Activated CD4-positive, alpha-beta T cell treated with anti-CD3 and anti-CD28 coated beads for 1 hour (primary cell): ENCODE measurements around the gene ARHGAP18.

Experiments
- DNase-seq: peaks from one replicate; pipeline ENCODE4 v3.0.0-alpha.2; 2020

The ARHGAP18 gene

GRCh38 chr6:129665555-129665954, 44.4 kb downstream of the ARHGAP18 start:
- no peak for DNase-seq

DNA sequence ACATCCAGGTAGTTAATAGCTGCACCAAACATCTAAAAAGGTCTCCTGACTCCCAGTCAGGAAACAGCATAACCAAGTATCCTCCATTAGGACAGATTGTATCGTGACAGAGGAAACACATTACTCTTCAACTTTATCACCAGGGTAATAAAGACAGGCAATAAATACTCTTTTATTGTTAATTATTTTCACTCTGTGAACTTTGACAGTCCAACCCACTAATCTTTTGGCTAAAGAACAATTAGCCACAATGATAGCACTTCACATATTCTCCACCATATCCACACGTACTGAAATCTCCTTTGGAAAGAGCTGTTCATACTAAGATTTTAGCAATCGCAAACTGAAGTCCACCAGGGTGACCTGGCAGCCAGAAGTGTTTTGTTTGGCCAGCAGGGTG, 46.4 kb downstream of the ARHGAP18 start:
- no peak for DNase-seq

- no peak for DNase-seq
Observed at GRCh38 chr6:129662980-129663431, 47.0 kb downstream of the ARHGAP18 start.

- no peak for DNase-seq
Observed at GRCh38 chr6:129662406-129662766, 47.6 kb downstream of the ARHGAP18 start.

DNA sequence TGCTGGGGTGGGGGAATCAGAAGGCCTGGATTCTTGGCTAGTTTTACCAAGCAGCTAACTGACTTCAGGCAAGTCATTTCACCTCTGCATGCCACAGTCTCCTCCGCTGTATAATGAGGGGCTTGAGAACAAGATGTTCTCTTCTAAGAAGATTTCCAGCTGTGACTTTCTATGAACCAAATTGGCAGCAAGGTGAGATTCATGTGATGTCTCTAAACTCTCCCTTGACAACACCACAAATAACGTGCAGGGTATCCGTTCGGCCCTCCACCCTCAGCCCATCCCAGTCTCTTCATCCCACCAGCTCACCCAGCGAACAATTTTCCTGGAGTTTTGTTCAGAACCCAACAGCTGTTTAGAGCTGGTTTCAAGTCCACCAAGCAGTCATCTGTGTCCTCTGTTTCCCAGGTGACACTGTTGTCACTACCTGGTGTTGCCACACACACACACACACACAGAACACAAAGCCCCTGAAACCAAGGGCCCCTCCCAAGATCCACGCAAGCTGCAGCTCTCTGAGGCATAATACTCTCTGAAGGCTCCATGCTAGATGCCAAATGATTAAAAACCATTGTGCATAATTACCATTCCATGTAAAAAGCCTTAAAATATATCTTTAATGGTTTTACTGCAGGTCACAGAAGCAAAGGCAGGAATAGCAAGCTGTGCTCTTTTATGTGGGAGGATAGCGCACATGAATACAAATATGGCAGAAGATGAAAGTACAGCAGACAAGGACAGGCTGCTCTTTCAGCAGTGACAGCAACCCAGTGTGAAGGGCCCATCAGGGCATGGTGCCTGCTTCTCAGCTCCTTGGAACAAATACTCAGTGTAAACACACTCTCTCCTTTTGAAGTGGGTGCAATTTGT, 48.2 kb downstream of the ARHGAP18 start:
- no peak for DNase-seq

GRCh38 chr6:129660346-129660676, 49.7 kb downstream of the ARHGAP18 start:
- DNase-seq, result no peak

DNA sequence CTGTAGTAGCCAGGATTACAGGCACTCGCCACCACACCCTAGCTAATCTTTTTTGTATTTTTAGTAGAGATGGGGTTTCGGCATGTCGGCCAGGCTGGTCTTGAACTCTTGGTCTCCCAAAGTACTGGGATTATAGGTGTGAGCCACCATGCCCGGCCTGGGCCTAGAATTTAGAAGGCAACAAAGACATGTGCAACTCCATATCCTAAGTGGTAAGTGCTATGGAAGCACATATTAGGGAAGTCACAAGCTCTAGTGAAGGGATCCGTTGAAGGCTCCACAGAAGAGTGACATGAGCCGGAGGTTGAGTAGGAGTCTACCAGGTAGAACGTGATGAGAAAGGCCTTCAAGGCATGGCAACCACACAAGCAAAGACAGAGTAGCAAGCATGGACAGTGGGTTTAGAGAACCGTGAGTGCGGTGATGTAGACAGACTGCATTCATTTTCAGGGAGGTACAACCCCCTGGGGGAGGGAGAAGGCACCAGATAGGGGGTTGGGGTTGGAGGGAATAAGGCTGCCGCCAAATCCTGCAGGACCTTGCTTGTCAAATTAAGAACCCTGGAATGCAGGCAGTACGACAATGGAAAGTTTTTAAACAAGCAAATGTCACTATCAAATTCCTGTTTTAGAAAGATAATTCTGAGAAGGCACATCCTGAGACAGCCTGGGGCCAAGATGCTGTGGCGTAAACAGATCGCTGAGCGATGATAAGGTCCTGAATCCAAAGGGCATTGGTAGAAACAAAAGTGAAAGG, 50.2 kb downstream of the ARHGAP18 start:
- no peak for DNase-seq

GRCh38 chr6:129659167-129659566, 50.8 kb downstream of the ARHGAP18 start:
- DNase-seq, result no peak

GRCh38 chr6:129657483-129657882, 52.5 kb downstream of the ARHGAP18 start:
- no peak for DNase-seq

DNA sequence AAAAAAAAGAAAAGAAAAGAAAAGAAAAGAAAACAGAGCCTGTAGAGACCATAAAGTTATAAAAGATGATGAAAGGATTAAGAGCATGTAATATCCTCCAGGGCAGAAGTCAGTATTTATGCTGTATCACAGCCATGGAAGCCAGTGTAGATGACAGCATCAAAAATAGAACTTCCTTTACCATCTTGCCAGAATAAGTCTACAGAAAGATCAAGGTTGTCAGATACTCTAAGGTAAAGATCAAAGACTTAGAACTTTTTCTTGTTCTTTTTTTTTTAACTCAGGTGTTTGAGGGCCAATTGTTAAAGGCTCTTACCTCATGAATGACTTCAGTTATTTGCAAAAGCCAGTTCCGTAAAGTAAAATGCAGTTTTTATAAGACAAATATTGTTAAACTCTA, 54.6 kb downstream of the ARHGAP18 start:
- DNase-seq, result no peak

DNA sequence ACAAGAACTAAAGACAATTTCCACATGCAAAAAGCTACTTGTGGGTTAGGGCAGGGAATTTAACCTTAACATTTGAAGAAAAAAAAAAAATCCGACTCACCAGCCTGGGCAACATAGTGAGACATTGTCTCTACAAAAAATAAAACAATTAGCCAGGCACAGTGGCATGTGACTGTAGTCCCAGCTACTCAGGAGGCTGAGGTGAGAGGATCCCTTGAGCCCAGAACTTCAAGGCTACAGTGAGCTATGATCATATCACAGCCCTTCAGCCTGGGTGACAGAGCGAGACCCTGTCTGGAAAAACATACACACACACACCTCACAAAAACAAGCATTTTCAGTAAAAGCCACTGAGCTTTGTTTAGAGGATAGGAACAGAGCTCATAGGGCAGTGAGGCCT, 56.2 kb downstream of the ARHGAP18 start:
- DNase-seq, result no peak

GRCh38 chr6:129653229-129653628, 56.7 kb downstream of the ARHGAP18 start:
- DNase-seq, result no peak

- DNase-seq, result no peak
Observed at GRCh38 chr6:129651291-129651691, 58.7 kb downstream of the ARHGAP18 start.

DNA sequence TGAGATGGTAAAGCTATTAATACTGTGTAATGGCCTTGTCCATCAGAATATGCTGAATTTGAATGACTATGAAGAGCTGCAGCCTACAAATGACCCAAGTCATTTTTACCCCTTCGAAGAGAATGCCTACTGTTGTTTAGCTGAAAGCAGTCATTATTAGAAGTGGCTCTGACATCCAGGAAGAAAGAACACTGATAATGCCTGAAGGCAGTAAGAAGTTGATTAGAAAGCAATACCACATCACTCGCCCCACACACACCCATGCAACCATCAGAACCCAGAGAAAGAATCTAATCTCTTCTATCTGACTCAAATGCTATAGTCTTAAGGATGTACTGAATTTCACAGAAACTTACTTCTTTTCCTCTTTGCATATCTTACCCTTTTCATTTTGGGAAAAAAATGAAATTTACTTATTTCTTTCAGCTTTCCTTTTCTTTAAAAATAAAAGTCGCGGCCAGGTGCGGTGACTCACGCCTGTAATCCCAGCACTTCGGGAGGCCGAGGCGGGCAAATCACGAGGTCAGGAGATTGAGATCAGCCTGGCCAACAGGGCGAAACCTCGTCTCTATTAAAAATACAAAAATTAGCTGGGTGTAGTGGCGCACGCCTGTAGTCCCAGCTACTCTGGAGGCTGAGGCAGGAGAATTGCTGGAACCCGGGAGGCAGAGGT, 61.0 kb downstream of the ARHGAP18 start:
- no peak for DNase-seq

DNA sequence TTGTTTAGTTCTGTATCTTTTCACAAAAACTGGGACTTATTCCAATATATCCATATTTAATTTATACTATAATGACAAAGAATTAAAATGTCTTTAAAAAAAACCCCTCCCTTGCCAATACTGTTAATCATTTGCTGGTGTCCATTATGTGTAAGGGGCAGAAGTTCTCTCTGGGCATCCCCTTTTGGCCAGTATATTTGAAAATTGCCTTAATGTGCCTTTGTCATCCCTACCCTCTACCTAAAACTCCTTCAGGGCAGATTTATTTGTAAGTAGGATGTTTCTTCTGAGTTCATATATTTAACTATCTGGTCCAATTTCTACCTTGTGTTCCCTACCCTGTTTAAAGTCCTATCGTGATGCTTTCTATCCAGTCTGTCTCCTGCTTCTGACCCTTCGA, 62.9 kb downstream of the ARHGAP18 start:
- DNase-seq, result no peak

DNA sequence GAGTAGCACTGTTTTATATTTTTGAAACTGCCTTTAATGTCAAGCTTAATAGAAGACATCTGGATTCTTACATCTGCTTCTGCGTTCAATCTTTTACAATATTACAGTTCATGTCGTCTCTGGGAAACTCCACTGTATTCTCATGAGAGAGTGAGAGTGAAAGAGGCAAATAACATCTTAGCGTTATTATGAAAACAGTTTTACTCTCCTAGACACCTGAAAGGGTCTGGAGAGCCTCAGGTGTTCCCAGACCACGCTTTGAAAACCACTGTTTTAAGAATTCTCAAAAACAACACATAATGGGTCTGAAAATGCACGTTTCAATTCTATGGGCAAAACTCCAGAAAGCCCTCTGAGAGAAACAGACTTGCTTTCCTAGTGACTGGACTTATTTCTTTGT, 63.3 kb downstream of the ARHGAP18 start:
- DNase-seq, result no peak

DNA sequence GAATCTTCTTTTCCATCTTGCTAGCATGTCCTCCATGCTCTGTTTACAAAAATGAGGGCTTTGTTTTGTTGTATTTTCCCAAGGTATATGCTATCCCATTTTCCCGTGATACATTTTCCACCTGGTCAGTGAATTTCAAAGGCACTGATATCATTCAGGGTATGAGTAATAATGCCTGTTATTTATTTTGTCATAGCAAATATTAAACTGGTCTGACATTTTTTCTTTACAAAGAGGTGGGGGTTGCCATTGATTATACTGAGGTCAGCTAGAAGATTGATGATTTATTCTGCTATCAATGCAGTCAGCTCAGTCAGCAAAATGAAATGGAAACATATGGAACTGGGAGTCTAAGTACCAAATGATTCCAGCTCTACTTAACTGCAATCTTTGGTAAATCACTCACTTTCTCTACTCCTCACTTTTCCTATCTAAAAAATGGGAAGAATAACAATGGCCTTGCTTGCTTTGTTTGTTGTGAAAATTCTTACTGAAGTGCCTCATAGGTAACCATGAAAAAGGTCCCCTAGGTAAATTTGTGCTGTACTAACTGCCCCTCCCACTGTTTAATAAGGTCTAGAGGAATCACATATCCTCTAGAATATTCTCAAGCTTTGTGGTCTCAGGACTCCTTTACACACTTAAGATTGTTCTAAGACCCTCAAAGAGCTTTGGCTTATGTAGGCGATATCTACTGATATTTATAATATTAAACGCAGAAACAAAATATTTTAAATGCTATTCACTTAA, 64.0 kb downstream of the ARHGAP18 start:
- DNase-seq, result no peak

DNA sequence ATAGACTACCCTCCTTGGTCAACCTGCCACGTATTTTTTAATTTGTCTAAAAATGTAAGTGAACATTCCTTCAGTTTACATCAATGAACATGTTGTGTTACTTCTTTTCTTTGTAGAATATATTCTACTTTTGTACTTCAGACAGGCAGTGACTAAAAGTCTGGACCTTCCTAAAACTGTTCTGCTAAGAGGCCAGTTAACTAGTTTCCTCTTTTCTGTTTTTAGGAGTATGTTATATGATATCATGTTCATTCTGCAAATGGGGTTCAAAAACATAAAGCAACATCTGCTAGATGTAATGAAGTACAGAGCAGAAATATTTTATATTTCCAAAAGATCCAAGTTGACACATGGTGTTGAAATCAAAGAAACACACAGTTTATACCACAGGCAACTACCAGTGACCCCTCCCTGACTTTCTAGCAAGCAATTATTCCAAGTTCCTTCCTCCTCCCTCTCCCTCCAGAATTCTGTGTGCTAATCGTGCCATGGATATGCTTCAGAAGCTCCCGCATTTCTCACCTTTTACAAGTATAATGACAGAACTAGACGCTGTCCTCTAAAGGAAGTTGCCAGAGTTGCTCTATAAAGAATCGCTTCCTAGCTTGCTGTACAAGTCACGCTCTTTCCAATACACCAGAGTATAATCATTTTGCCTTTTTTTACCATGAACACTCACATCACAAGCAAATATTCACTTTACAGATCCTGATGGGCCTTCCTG, 64.7 kb downstream of the ARHGAP18 start:
- no peak for DNase-seq

DNA sequence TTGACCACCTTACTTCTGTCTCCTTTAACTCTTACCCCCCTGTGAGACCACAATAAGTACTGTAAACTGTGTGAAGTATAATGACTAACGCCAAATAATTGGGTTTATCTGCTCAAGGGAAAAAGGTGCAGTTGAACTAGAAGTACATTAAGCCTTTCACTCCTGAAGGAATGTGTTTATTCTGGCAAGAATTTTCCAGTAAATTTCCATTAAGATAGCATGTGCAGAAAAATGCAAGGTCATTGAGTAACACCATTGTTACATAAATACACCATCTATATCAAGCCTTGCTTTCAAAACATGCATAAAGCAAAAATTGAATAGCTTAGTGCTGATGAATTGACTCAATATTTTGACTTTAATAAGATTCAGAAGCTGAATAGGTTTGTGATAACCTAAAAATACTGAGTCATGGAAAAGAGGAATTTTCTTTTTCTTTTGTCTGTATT, 65.4 kb downstream of the ARHGAP18 start:
- DNase-seq, result no peak

DNA sequence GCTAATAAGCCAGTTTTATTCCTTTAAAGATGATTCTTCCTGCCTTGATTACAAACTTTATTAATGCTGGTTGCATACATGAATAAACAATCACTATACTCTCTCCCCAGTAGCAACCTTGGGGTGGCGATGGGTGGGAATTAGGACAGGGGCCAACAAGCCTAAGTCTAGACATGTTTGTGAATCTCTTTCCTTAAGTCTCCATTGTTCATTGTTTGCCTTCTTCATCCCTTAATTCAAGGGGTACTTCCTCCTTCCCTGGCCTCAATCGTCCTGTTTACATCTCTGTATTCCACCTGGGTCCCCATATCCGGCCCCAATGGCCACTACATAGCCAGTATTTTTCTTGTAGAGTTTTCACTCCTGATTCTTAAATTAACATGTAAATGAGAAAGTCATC, 66.0 kb downstream of the ARHGAP18 start:
- no peak for DNase-seq

DNA sequence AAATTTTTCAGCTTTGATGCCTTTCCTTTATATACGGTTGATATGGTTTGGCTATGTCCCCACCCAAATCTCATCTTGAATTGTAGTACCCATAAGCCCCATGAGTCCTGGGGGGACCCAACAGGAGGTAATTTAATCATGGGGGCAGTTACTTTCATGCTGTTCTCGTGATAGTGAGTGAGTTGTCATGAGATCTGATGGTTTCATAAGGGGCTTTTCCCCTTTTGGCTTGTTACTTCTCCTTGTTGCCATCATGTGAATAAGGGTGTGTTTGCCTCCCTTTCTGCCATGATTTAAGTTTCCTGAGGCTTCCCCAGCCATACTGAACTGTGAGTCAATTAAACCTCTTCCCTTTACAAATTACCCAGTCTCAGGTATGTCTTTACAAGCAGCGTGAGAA, 66.8 kb downstream of the ARHGAP18 start:
- DNase-seq, result no peak

DNA sequence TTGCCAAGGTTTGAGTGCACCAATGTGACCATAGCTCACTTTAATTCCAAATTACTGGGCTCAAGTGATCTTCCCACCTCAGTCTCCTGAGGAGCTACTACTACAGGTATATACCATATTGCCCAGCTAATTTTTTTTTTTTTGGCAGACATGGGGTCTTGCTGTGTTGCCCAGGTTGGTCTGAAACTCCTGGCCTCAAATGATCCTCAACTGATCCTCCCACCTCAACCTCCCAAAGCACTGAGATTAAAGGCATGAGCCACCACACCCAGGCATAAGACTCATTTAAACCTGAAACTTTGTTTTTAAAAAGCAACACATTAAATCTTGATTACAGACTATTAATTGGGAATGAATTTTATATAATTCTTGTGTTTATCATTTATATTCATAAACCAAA, 67.7 kb downstream of the ARHGAP18 start:
- DNase-seq, result no peak
